22Rv1 (cell line): Measurements from ENCODE around the gene ROCK1.

Experiments
- H3K27ac ChIP-seq: fragments of 450-650 bp; 2 replicates; pipeline ENCODE4 v1.5.1; 2017
- ZFX ChIP-seq: fragments of 450-650 bp; IDR thresholded peaks from 2 replicates; pipeline ENCODE4 v1.6.1; 2017; ENCODE audit warnings: antibody characterized with exemption, borderline replicate concordance
- TF ChIP-seq, protein P1 (sequence below): fragments of 450-650 bp; IDR thresholded peaks from 2 replicates; pipeline ENCODE4 v1.5.1; 2017; ENCODE audit warnings: mild to moderate bottlenecking

The ROCK1 gene

DNA sequence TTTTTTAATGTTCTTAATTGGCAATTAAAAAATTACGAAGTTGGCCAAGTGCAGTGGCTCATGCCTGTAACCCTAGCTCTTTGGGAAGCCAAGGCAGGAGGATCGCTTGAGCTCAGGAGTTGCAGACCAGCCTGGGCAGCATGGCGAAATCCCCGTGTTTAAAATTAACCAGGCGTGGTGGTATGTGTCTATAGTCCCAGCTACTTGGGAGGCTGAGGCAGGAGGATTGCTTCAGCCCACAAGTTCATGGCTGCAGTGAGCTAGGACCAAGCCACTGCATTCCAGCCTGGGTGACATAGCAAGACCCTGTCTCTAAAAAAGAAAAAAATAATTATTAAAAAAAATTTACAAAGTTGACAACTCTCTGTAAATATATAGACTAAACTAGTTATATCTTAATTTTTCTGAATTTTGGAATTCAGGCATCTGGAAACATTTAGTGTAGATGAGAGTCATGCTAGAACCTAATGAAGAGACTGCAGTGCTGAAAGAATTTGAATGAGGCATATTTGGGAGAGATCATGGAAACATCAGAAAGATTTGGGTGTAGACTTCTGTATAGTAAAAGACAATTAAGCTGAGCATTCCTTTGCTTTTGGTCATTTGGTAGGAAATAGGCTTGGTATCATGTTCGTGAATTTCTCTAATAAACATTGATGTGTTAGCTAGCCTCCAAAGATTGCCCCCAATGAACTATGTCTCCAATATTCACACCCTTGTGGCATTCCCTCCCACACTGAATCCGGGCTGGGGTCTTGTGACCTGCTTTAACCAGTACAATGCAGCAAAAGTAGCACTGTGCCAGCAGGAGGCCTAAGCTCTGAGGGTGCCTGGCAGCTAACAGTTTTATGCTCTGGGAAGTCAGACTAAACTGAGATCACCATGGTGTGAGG is 4.2 kb upstream of the ROCK1 start:
- TF ChIP-seq ZFX = no peak
- no peak overlapping the region for H3K27ac ChIP-seq

DNA sequence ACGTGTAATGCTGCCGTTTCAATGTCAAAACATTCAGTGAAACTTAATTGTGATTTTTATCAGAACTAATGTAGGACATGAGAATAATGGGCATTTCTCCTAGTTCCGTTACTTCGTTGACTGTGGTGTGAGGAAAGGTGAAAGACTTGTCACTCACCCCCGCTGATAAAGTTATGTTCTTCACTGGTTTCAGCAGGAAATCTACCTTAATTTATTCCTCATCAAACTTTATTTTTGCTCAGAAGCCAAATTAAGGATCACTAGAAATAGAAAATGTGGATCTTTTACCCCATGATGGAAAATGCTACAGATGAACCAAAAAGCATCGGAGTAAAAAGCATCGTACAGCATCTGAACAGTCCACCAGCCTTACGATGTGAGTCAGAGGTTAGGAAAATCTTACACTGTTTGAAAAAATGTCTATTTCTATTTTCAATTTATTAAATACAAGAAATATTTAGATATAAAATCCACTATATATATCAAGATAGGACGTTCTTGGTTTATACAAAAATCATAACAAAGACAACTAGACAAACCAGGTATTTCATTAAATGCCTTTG is 1.0 kb upstream of the ROCK1 start:
- TF ChIP-seq, protein P1, sequence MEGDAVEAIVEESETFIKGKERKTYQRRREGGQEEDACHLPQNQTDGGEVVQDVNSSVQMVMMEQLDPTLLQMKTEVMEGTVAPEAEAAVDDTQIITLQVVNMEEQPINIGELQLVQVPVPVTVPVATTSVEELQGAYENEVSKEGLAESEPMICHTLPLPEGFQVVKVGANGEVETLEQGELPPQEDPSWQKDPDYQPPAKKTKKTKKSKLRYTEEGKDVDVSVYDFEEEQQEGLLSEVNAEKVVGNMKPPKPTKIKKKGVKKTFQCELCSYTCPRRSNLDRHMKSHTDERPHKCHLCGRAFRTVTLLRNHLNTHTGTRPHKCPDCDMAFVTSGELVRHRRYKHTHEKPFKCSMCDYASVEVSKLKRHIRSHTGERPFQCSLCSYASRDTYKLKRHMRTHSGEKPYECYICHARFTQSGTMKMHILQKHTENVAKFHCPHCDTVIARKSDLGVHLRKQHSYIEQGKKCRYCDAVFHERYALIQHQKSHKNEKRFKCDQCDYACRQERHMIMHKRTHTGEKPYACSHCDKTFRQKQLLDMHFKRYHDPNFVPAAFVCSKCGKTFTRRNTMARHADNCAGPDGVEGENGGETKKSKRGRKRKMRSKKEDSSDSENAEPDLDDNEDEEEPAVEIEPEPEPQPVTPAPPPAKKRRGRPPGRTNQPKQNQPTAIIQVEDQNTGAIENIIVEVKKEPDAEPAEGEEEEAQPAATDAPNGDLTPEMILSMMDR = no peak
- TF ChIP-seq ZFX = no peak
- H3K27ac ChIP-seq = peak overlapping the region; percentile 81

DNA sequence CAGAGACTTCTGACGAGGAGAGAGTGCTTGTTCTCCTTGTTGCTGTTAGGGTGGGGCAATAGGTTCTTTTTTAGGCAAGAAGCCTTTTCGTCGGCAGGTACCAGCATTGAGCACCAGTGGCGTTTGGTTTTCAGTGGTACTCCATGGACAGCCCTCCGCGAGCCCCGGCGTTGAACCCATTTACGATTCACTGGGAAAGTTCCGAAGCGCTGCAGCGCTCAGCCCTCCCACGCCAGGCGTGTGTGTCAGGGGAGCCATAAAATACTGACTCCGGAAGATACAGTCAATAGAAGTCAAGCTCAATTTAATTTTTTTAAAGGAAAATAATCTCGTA is 494 bp upstream of the ROCK1 start:
- peak overlapping the region; percentile 81 for H3K27ac ChIP-seq
- TF ChIP-seq, protein P1 = no peak
- no peak for TF ChIP-seq ZFX

DNA sequence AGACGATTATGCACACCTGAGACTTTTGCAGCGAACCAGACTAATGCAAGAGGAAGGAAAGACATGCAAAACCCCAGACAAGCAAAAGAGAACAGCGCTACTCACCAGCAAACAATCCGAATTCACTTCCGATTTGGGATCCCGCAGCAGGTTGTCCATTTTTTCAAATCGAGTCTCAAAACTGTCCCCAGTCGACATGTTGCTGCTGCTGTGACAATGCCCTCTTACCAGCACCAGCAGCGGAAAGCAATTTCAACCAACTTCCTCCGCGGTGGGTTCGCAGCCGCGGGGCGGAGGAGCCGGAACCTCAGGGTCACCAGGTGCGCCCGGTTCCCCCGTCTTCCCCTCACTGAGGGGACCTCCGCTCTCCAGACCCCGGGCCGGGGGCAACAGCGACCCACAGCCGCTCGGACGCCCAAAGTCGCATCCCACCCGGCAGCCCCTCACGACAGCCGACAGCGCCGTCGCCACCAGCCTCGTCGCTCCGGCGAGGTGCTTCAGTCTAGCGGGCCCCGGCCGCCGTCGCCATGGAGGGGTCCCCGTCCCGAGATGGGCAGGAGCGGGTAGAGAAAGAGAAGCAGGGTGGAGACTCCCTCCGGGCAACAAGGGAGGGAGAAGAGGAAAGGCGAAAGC is 784 bp downstream of the ROCK1 start:
- peak overlapping the region; percentile 81 for H3K27ac ChIP-seq
- no peak for TF ChIP-seq ZFX
- TF ChIP-seq, protein P1 = 0 out of 2 replicates have a peak, but pooled peaks have one; percentile 10

DNA sequence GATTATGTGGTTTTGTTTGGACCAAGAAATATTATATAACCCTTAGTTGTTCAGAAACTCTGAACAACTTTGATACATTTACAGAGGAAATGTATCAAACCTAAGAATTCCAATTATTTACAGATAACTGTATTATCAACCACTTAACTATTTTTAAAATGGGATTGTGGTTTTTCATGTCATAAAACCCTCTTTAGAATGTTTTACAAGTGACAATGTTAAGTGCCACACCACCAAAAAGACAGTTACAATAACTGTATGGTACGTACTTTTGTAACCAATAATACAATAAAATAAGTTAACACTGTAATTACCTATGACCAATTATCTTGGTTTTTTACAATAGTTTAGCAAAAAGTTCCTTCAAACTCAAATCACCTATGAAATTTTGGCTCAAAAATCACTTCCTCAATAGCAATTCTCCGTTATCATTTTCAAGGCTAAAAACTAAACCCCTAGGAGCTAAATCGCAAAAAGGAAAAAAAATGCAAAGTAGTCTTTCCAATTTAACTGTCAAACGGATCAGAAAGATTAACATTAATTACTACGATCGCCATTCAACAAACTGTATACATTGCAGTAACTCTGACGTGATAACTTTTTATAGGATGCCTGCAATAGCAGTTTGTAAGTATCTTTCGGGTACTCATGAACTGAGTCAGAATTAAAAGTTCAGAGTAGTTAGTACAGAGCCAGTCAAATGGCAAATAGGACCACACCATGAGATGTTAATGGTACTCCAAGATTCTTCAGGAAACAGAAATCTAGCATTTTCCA is 1.5 kb downstream of the ROCK1 start:
- TF ChIP-seq ZFX = no peak
- TF ChIP-seq, protein P1 = no peak
- H3K27ac ChIP-seq = peak overlapping the region; percentile 81

DNA sequence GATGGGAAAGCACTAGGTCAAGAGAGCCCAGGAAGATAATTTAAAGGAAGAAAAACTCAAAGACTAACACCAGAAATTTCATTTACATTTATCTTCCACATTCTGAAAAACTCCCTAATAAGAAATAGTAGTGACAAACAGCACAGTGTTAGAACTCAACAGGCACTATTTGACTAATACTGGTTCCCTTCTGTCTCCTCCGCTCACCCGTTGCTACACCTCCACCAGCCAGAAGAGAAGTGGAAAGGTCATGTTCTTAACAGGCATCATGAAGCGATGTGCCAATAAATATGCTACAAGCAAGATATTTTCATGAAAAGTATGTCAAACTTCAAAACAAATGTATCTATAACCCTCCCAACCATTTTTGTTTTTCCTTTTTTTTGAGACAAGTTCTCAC is 5.7 kb downstream of the ROCK1 start:
- no peak overlapping the region for H3K27ac ChIP-seq
- TF ChIP-seq, protein P1 = no peak
- no peak for TF ChIP-seq ZFX

DNA sequence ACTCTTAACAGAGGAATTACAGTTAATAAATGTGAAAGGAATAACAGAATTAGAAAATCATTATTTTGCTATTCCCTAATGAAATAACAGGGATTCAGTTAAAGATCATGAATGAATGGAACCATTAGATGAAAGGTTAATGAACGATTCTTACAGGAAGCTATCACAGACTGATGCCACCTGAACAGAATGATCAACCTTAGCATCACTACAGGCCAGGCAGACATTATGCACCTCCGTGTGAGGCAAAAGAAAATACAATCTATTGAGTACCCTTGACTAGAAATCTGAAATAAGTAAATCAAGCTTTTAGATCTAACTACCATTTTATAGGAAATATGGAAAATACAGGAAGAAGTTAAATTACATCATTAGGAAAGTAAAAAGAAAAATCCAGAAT is 10.4 kb downstream of the ROCK1 start:
- no peak overlapping the region for H3K27ac ChIP-seq
- no peak for TF ChIP-seq ZFX
- TF ChIP-seq, protein P1 = no peak
